ENCODE measurements around the gene CARD14. TPM values are rescaled to one million over a fixed set of nuclear protein-coding genes. Genes with fewer than 3 reads are reported as not detected.

Gene CARD14
- total RNA-seq, 1 experiment from 2014 or later, result 0.09 TPM

DNA sequence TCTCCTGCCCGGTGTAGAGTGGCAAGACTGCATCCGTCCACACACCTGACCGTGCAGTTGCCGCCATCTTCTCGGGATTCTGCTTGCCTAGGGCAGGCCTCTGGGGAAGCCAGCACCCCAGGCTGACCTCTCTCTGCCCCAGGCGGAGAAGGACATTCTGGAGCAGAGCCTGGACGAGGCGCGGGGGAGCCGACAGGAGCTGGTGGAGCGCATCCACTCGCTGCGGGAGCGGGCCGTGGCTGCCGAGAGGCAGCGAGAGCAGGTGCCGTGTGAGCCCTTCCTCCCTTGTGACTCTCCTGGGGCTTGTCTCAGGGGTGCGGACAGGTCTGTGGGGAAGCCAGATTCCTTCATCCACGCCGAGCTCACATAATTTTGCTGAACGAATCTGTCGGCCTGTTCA lies 19.8 kb downstream of the CARD14 start:
- BruUV-seq (replicated peaks), result no TSS peak
- ChIA-PET POLR2A (ENCODE audit: low non-redundant PET) (no interaction called here), CTCF (no interaction called here)
- H3K27me3 ChIP-seq (replicated peaks; ENCODE audit: insufficient read depth, low read depth, low read length, poor library complexity), result no peaks in the 10 kb centered on the region
- no peak overlapping the region for H3K4me3 ChIP-seq (ENCODE audit: low read depth, low read length, poor library complexity, severe bottlenecking)
- no peak for DNase-seq (ENCODE audit: low spot score)
- TF ChIP-seq EZH2 (IDR thresholded peaks at IDR 0.05; ENCODE audit: borderline replicate concordance, low read depth, low read length, poor library complexity, severe bottlenecking), result no peak
- TF ChIP-seq, protein P1, sequence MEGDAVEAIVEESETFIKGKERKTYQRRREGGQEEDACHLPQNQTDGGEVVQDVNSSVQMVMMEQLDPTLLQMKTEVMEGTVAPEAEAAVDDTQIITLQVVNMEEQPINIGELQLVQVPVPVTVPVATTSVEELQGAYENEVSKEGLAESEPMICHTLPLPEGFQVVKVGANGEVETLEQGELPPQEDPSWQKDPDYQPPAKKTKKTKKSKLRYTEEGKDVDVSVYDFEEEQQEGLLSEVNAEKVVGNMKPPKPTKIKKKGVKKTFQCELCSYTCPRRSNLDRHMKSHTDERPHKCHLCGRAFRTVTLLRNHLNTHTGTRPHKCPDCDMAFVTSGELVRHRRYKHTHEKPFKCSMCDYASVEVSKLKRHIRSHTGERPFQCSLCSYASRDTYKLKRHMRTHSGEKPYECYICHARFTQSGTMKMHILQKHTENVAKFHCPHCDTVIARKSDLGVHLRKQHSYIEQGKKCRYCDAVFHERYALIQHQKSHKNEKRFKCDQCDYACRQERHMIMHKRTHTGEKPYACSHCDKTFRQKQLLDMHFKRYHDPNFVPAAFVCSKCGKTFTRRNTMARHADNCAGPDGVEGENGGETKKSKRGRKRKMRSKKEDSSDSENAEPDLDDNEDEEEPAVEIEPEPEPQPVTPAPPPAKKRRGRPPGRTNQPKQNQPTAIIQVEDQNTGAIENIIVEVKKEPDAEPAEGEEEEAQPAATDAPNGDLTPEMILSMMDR (conservative IDR thresholded peaks at IDR 0.05; ENCODE audit: low read depth, low read length), result no peak
- no peaks in the 10 kb centered on the region for H3K9me3 ChIP-seq (ENCODE audit: low read depth, low read length, poor library complexity, severe bottlenecking)
- no peak overlapping the region for H3K27ac ChIP-seq (ENCODE audit: low read depth, low read length, poor library complexity, severe bottlenecking)
- H3K4me1 ChIP-seq (ENCODE audit: insufficient read depth, low read length, poor library complexity, severe bottlenecking), result no peaks in the 10 kb centered on the region
- intact Hi-C loops (cut with micrococcal nuclease; ENCODE audit: unreplicated experiment), result no loop called here
- H3K36me3 ChIP-seq (ENCODE audit: insufficient read depth, low read length, poor library complexity, severe bottlenecking), result no peaks in the 10 kb centered on the region

DNA sequence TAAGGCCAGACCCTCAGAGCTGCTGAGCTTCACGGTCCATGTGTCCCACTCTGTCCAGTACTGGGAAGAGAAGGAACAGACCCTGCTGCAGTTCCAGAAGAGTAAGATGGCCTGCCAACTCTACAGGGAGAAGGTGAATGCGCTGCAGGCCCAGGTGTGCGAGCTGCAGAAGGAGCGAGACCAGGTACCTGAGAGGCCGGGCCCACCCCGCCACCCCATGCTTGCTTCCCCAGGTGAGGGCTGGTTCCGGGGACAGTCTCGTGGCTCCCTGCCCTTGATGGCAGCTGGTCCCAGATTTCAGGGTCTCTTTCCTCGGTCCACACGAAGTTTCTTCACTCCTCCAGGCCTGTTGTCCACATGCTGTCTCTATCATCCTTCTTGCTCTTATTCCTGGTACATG lies 20.9 kb downstream of the CARD14 start:
- no TSS peak for BruUV-seq (replicated peaks)
- POLR2A ChIA-PET (ENCODE audit: low non-redundant PET), result no interaction called here
- Histone ChIP-seq H3K9me3 (ENCODE audit: low read depth, low read length, poor library complexity, severe bottlenecking) (no peaks in the 10 kb centered on the region), H3K36me3 (ENCODE audit: insufficient read depth, low read length, poor library complexity, severe bottlenecking) (no peaks in the 10 kb centered on the region), H3K4me1 (ENCODE audit: insufficient read depth, low read length, poor library complexity, severe bottlenecking) (no peaks in the 10 kb centered on the region), H3K4me3 (ENCODE audit: low read depth, low read length, poor library complexity, severe bottlenecking) (no peak overlapping the region), H3K27ac (ENCODE audit: low read depth, low read length, poor library complexity, severe bottlenecking) (no peak overlapping the region), H3K27me3 (replicated peaks; ENCODE audit: insufficient read depth, low read depth, low read length, poor library complexity) (no peaks in the 10 kb centered on the region)
- intact Hi-C loops (cut with micrococcal nuclease; ENCODE audit: unreplicated experiment), result no loop called here
- no peak for TF ChIP-seq EZH2 (IDR thresholded peaks at IDR 0.05; ENCODE audit: borderline replicate concordance, low read depth, low read length, poor library complexity, severe bottlenecking)
- TF ChIP-seq, protein P1 (conservative IDR thresholded peaks at IDR 0.05; ENCODE audit: low read depth, low read length), result no peak
- DNase-seq (ENCODE audit: low spot score), result no peak
- CTCF ChIA-PET, result no interaction called here

DNA sequence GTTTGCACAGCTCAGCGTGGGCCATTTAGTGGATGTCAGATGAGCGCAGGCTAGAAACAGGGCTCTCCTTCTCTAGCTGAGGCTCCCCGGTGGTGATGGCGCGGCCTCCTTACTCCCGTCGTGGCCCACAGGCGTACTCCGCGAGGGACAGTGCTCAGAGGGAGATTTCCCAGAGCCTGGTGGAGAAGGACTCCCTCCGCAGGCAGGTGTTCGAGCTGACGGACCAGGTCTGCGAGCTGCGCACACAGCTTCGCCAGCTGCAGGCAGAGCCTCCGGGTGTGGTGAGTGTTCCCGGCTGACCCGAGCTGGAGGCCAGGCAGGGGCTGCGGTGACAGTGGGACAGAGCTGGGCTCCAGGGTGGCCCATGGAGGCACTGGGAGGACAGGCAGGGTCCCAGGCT lies 21.4 kb downstream of the CARD14 start:
- Histone ChIP-seq H3K27me3 (replicated peaks; ENCODE audit: insufficient read depth, low read depth, low read length, poor library complexity) (no peaks in the 10 kb centered on the region), H3K4me1 (ENCODE audit: insufficient read depth, low read length, poor library complexity, severe bottlenecking) (no peaks in the 10 kb centered on the region), H3K27ac (ENCODE audit: low read depth, low read length, poor library complexity, severe bottlenecking) (no peak overlapping the region), H3K36me3 (ENCODE audit: insufficient read depth, low read length, poor library complexity, severe bottlenecking) (no peaks in the 10 kb centered on the region), H3K9me3 (ENCODE audit: low read depth, low read length, poor library complexity, severe bottlenecking) (no peaks in the 10 kb centered on the region), H3K4me3 (ENCODE audit: low read depth, low read length, poor library complexity, severe bottlenecking) (no peak overlapping the region)
- TF ChIP-seq EZH2 (IDR thresholded peaks at IDR 0.05; ENCODE audit: borderline replicate concordance, low read depth, low read length, poor library complexity, severe bottlenecking), result no peak
- TF ChIP-seq, protein P1 (conservative IDR thresholded peaks at IDR 0.05; ENCODE audit: low read depth, low read length), result no peak
- ChIA-PET CTCF (no interaction called here), POLR2A (ENCODE audit: low non-redundant PET) (no interaction called here)
- DNase-seq (ENCODE audit: low spot score), result no peak
- intact Hi-C loops (cut with micrococcal nuclease; ENCODE audit: unreplicated experiment), result no loop called here
- no TSS peak for BruUV-seq (replicated peaks)
